H1 (cell line): Measurements from ENCODE around the gene FOXL3. TPM values are rescaled to one million over a fixed set of nuclear protein-coding genes. Genes with fewer than 3 reads are reported as not detected.

Experiments
- CHD1 ChIP-seq: IDR thresholded peaks from 2 replicates; pipeline ENCODE4 v1.6.1; 2012; ENCODE audit warnings: low read depth, low read length, improper control_type of control experiment
- CTCF ChIP-seq, 3 experiments: IDR thresholded peaks; 1 replicate in 2 of 3; 2 replicates in 1 of 3; pipeline versions ENCODE4 v1.5.1 to v1.6.1; 2011; ENCODE audit warnings: low read length in 3 of 3, mild to moderate bottlenecking in 3 of 3, inconsistent platforms in 2 of 3, low read depth in 1 of 3, moderate library complexity in 1 of 3; ENCODE audit not compliant: insufficient read depth in 1 of 3; ENCODE audit errors: control extremely low read depth in 1 of 3
- EP300 ChIP-seq, 2 experiments: IDR thresholded peaks; 1 replicate in 1 of 2; 2 replicates in 1 of 2; pipeline ENCODE4 v1.6.1; 2011 to 2012; ENCODE audit warnings: low read depth in 2 of 2, low read length in 2 of 2, mild to moderate bottlenecking in 2 of 2, borderline replicate concordance in 1 of 2, inconsistent platforms in 1 of 2, moderate library complexity in 1 of 2
- MAFK ChIP-seq: IDR thresholded peaks from 2 replicates; pipeline ENCODE4 v1.6.1; 2012; ENCODE audit warnings: low read depth, mild to moderate bottlenecking, improper control_type of control experiment, low read length
- polyA plus RNA-seq, 7 experiments: library from polyadenylated mRNA; depleted of rRNA in 3 of 7; stranded (reverse) in 5 of 7; unstranded in 2 of 7; fragments of >200 nt in 5 of 7; fragments of 200-250 nt in 2 of 7; gene quantifications; 1 replicate in 5 of 7; 2 replicates in 1 of 7; 4 replicates in 1 of 7; pipeline versions ENCODE4 v1.2.1 to v1.2.3, GENCODE V29; 2011 to 2013; ENCODE audit warnings: missing spikeins in 2 of 7, mixed read lengths in 2 of 7
- total RNA-seq: library from RNA; stranded (reverse); fragmentation: NEBNext Ultra II Directional; extraction: Animal tissue kit (Norgen Biotek cat#: 25700); gene quantifications from 2 replicates; pipeline ENCODE4 v1.2.1, GENCODE V29; 2021

The FOXL3 gene
- total and polyA plus RNA-seq, 2 of the 8 experiments (the other 6 are each of a cell fraction or from before 2014, with no cell fraction given) = not detected

GRCh38 chr7:271266-272107, 18.5 kb upstream of the FOXL3 start (continued):
- TF ChIP-seq CTCF (IDR thresholded peaks at IDR 0.05; ENCODE audit: control extremely low read depth in 1 of 3, insufficient read depth in 1 of 3, low read depth in 1 of 3, low read length in 3 of 3) (no peak), MAFK (no peak), EP300 (IDR thresholded peaks at IDR 0.05; ENCODE audit: borderline replicate concordance in 1 of 2, low read depth in 2 of 2, low read length in 2 of 2) (no peak), CHD1 (no peak)
- TF ChIP-seq, all 59 proteins: peak for 0
